Left lung (tissue), 10 donors: ENCODE results near the gene RNF141. TPM values are rescaled to one million over a fixed set of nuclear protein-coding genes. Genes with fewer than 3 reads are reported as not detected.

ENCODE experiments used
- ATAC-seq: fragments of 200-7000 bp; cut with Tn5 transposase; one replicate; pipeline ENCODE4 v1.9.1; 2020; ENCODE audit warnings: moderate library complexity
- DNase-seq, 4 donors: peaks; one replicate each; pipeline ENCODE4 v3.0.0-alpha.2; 2013 to 2020
- H3K27ac ChIP-seq, 2 donors: fragments of 200-600 bp; sonication (generic) in 1 of 2; one replicate each; pipeline versions ENCODE4 v1.5.0 to v1.8.0; 2020 to 2021
- H3K27me3 ChIP-seq, 2 donors: fragments of 200-600 bp; sonication (generic) in 1 of 2; one replicate each; pipeline versions ENCODE4 v1.5.0 to v1.8.0; 2020 to 2021
- H3K36me3 ChIP-seq, 2 donors: fragments of 200-600 bp; sonication (generic) in 1 of 2; one replicate each; pipeline versions ENCODE4 v1.5.0 to v1.8.0; 2020 to 2021
- H3K4me1 ChIP-seq, 2 donors: fragments of 200-600 bp; one replicate each; pipeline ENCODE4 v1.8.0; 2021
- H3K4me3 ChIP-seq, 2 donors: fragments of 200-600 bp; sonication (generic) in 1 of 2; one replicate each; pipeline versions ENCODE4 v1.5.0 to v1.8.0; 2020 to 2021; ENCODE audit warnings: mild to moderate bottlenecking in 1 of 2
- H3K9me3 ChIP-seq, 2 donors: fragments of 200-600 bp; sonication (generic) in 1 of 2; one replicate each; pipeline versions ENCODE4 v1.5.0 to v1.8.0; 2020 to 2021
- intact Hi-C, 2 donors: fragments of 100-400 bp; cut with DNase I; formaldehyde crosslinking; loops; one replicate each; pipeline versions ENCODE4 v1.11.2 to v1.14.2; 2022
- polyA plus RNA-seq, 6 donors: library from polyadenylated mRNA; unstranded; fragments of 120-200 nt; gene quantifications; one replicate each; pipeline ENCODE4 v1.2.1, GENCODE V29; 2013; ENCODE audit not compliant: insufficient read length in 6 of 6
- total RNA-seq, 2 donors: library from RNA; stranded (reverse); fragmentation: NEBNext Ultra II Directional; extraction: Animal tissue kit (Norgen Biotek cat#: 25700); gene quantifications; one replicate each; pipeline ENCODE4 v1.2.1, GENCODE V29; 2021
- TF ChIP-seq, protein P1 (sequence below), 2 donors: fragments of 200-600 bp; sonication (generic) in 1 of 2; IDR thresholded peaks; one replicate each; pipeline versions ENCODE4 v1.5.0 to v1.8.0; 2021; ENCODE audit warnings: antibody characterized with exemption in 2 of 2
- donor health status: DM: no; HTN: yes; CAD: no.
- donor health status: DM: no; HTN: no; CAD: no.

The RNF141 gene
- total and polyA plus RNA-seq, 8 donors, result 30.4 to 74.7 (median 34.6) TPM

DNA sequence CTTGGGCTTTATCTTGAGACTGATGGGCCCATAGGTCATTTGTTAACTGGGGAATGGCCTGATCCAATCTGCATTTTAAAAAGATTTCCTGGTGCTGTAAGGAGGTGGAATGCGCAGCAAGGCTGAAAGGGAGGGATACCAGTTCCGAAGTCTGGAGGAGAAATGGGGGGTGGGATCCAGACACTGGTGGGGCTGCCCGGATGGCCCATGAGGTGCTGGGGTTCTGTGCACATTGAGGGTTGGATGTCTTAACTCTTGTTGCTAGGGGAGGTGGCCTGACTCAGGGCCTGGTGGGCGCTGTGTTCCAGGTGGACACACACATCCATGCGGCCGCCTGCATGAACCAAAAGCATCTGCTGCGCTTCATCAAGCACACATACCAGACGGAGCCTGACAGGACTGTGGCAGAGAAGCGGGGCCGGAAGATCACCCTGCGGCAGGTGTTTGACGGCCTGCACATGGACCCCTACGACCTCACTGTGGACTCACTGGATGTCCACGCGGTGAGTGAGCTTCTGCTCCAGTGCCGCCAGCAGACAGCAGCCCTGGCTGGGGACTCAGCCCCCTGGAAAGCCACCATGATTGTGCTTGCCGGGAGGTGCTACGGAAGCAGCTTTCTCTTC, 47.8 kb downstream of the RNF141 start:
- H3K27me3 ChIP-seq, result no peaks in the 10 kb centered on the region
- no peaks in the 10 kb centered on the region for H3K9me3 ChIP-seq
- H3K4me3 ChIP-seq, result no peak overlapping the region
- H3K27ac ChIP-seq, result no peak overlapping the region
- no peak for DNase-seq
- peaks cover 3 to 34% of the 10 kb centered on the region in 2 donors for H3K4me1 ChIP-seq
- no peak for ATAC-seq
- TF ChIP-seq, protein P1, sequence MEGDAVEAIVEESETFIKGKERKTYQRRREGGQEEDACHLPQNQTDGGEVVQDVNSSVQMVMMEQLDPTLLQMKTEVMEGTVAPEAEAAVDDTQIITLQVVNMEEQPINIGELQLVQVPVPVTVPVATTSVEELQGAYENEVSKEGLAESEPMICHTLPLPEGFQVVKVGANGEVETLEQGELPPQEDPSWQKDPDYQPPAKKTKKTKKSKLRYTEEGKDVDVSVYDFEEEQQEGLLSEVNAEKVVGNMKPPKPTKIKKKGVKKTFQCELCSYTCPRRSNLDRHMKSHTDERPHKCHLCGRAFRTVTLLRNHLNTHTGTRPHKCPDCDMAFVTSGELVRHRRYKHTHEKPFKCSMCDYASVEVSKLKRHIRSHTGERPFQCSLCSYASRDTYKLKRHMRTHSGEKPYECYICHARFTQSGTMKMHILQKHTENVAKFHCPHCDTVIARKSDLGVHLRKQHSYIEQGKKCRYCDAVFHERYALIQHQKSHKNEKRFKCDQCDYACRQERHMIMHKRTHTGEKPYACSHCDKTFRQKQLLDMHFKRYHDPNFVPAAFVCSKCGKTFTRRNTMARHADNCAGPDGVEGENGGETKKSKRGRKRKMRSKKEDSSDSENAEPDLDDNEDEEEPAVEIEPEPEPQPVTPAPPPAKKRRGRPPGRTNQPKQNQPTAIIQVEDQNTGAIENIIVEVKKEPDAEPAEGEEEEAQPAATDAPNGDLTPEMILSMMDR (IDR thresholded peaks at IDR 0.05), result no peak
- intact Hi-C loops, result no loop called here
- peaks cover 0 to 87% of the 10 kb centered on the region in 2 donors for H3K36me3 ChIP-seq

DNA sequence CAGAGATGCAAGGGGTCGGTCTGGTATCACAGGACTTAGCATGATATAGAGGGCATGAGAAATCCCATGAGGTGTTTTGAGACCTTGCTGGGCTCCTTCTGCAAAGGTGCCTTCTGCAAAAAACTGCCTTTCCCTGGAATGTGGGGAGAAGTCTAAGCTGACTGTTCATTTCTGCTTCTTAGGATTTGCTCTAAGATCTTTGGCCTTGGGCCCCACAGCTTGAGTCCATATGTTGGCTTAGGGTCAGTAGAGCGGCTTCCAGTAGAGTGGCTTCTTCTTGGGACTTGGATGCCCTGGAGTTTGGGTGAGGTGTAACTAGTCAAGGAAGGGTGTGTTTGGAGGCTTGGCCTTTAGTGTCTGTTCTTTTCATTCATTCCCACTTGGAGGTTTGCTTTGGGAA, 48.9 kb downstream of the RNF141 start:
- Histone ChIP-seq H3K9me3 (no peaks in the 10 kb centered on the region), H3K4me3 (no peak overlapping the region), H3K27me3 (no peaks in the 10 kb centered on the region), H3K27ac (peak overlapping the region in 1 of 2 donors; percentile 65), H3K36me3 (peaks cover 0 to 87% of the 10 kb centered on the region in 2 donors), H3K4me1 (peaks cover 3 to 38% of the 10 kb centered on the region in 2 donors)
- ATAC-seq (no peak), DNase-seq (no peak)
- TF ChIP-seq, protein P1 (IDR thresholded peaks at IDR 0.05), result no peak
- intact Hi-C loops, result no loop called here

DNA sequence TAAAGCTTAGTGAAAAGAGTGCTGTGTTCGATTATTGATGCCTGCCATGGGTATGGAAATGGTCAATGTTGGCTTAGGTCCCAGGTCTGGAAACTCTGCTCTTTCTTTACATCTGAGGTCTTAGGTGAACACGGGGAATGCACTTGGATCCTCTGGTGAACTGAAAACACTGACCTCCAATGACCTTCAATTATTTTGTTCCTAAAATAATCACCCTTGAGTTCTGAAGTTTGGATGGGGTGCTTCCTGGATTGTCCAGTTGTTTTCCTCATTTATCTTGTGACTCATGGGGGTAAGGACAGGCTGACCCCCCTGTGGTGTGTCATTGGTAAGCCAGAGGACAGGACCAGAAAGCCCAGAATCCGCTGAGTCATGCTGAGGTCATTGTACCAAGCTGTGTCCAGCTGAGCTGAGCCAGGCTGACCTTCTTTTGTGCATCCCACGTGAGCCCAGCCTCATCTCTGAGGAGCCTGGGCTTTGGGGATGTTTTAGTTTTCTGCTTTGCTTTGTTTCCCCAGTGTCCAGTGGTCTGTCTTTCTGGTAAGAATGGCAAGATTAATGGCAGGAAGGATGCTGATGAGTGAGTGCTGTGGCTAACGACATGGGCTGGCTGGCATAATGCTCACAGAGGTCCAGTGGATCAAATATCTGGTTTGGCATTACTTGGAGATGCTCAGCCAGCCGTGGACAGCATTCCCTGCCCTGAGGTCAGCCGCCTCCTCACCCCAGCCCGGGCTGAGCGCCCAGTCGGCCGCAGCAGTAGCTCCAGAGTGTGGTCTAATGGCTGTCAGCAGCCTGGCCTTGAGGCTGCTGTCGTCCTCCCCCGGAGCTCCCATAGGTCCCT, 50.4 kb downstream of the RNF141 start:
- Histone ChIP-seq H3K27me3 (no peaks in the 10 kb centered on the region), H3K4me3 (no peak overlapping the region), H3K36me3 (peaks cover 0 to 87% of the 10 kb centered on the region in 2 donors), H3K4me1 (peaks cover 3 to 38% of the 10 kb centered on the region in 2 donors), H3K27ac (peak overlapping the region; percentile 53 to 65), H3K9me3 (no peaks in the 10 kb centered on the region)
- DNase-seq (peak in 2 of 4 donors; percentile 70 to 74), ATAC-seq (peak; percentile 65)
- TF ChIP-seq, protein P1 (IDR thresholded peaks at IDR 0.05), result no peak
- intact Hi-C loops, result no loop called here

DNA sequence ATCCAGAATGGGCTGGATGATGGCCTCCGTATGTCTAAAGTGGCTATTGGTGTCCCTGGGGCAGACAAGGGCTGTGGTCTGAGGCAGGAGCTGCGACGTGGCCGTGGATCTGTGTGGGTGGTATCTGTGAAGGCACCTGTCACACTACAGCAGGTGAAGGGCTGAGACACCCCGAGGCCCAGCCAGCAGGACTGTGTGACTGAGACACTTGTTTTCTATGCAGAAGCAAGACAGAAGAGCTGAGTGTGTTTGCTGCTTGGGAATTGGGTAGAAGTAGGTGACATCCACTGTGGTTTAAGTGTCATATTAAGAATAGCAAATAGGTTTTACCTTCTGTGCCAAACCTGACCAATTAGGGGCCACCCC, 51.0 kb downstream of the RNF141 start:
- no peak for DNase-seq
- no peak for ATAC-seq
- H3K9me3 ChIP-seq, result no peaks in the 10 kb centered on the region
- peaks cover 3 to 38% of the 10 kb centered on the region in 2 donors for H3K4me1 ChIP-seq
- TF ChIP-seq, protein P1 (IDR thresholded peaks at IDR 0.05), result no peak
- intact Hi-C loops, result no loop called here
- H3K27me3 ChIP-seq, result no peaks in the 10 kb centered on the region
- H3K36me3 ChIP-seq, result peaks cover 0 to 87% of the 10 kb centered on the region in 2 donors
- no peak overlapping the region for H3K4me3 ChIP-seq
- peak overlapping the region; percentile 53 to 65 for H3K27ac ChIP-seq
